ENCODE measurements around the gene MPC1.

- TF ChIP-seq CTCF (IDR thresholded peaks at IDR 0.05 in 8 of 11, conservative IDR thresholded peaks at IDR 0.05 in 3 of 11) = peak; percentile 69 to 94 (median 86)
- no peak for TF ChIP-seq POLR2A (IDR thresholded peaks at IDR 0.05)
- peak; percentile 70 to 87 (median 80) for TF ChIP-seq POLR2AphosphoS5 (IDR thresholded peaks at IDR 0.05)
Observed at GRCh38 chr6:166381733-166382499, 824 bp downstream of the MPC1 start.
